ENCODE results near the gene C6orf58.

The C6orf58 gene

DNA sequence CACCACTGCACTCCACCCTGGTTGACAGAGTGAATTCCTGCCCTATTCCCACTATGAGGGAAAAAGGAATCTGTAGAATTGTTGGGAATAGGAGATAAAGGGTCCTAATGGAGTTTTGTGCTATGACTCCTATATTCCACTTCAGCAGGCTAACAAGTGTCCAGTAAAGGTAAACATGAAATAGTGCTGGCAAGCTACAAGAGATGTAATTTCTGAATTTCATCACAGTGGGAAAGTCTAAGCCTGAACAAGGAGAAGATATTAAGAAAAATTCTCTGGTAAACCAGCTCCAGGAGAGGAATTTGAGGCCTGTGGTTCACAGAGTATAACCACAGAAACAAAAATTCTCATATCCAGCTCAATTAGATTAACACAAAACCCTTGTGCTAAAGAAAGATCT, 10.3 kb upstream of the C6orf58 start:
- Histone ChIP-seq H3K27me3 (ENCODE audit: insufficient read depth, low read depth) (no peaks in the 10 kb centered on the region), H3K4me2 (no peak overlapping the region), H3K79me2 (ENCODE audit: insufficient read depth, low read depth) (no peaks in the 10 kb centered on the region), H4K20me1 (ENCODE audit: insufficient read depth) (no peaks in the 10 kb centered on the region), H3K36me3 (ENCODE audit: insufficient read depth) (no peaks in the 10 kb centered on the region), H3K4me3 (IDR thresholded peaks at IDR 0.05; ENCODE audit: insufficient read depth, low read depth, low read length) (no peak overlapping the region), H3K4me1 (ENCODE audit: low read depth, poor library complexity, severe bottlenecking) (peaks cover 12% of the 10 kb centered on the region), H3K27ac (no peak overlapping the region), H2AFZ (ENCODE audit: low read depth) (no peak overlapping the region), H3K9ac (no peak overlapping the region)
- TF ChIP-seq, protein P1, sequence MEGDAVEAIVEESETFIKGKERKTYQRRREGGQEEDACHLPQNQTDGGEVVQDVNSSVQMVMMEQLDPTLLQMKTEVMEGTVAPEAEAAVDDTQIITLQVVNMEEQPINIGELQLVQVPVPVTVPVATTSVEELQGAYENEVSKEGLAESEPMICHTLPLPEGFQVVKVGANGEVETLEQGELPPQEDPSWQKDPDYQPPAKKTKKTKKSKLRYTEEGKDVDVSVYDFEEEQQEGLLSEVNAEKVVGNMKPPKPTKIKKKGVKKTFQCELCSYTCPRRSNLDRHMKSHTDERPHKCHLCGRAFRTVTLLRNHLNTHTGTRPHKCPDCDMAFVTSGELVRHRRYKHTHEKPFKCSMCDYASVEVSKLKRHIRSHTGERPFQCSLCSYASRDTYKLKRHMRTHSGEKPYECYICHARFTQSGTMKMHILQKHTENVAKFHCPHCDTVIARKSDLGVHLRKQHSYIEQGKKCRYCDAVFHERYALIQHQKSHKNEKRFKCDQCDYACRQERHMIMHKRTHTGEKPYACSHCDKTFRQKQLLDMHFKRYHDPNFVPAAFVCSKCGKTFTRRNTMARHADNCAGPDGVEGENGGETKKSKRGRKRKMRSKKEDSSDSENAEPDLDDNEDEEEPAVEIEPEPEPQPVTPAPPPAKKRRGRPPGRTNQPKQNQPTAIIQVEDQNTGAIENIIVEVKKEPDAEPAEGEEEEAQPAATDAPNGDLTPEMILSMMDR (conservative IDR thresholded peaks at IDR 0.05; ENCODE audit: low read depth, low read length), result no peak

- no peak overlapping the region for H3K9ac ChIP-seq
- no peaks in the 10 kb centered on the region for H4K20me1 ChIP-seq (ENCODE audit: insufficient read depth)
- H3K4me1 ChIP-seq (ENCODE audit: low read depth, poor library complexity, severe bottlenecking), result peaks cover 12% of the 10 kb centered on the region
- H3K79me2 ChIP-seq (ENCODE audit: insufficient read depth, low read depth), result no peaks in the 10 kb centered on the region
- no peak overlapping the region for H2AFZ ChIP-seq (ENCODE audit: low read depth)
- no peaks in the 10 kb centered on the region for H3K36me3 ChIP-seq (ENCODE audit: insufficient read depth)
- no peak overlapping the region for H3K4me3 ChIP-seq (IDR thresholded peaks at IDR 0.05; ENCODE audit: insufficient read depth, low read depth, low read length)
- H3K27ac ChIP-seq, result no peak overlapping the region
- no peaks in the 10 kb centered on the region for H3K27me3 ChIP-seq (ENCODE audit: insufficient read depth, low read depth)
- H3K4me2 ChIP-seq, result no peak overlapping the region
- TF ChIP-seq, protein P1 (conservative IDR thresholded peaks at IDR 0.05; ENCODE audit: low read depth, low read length), result no peak
Observed at GRCh38 chr6:127567476-127567875, 9.5 kb upstream of the C6orf58 start.

DNA sequence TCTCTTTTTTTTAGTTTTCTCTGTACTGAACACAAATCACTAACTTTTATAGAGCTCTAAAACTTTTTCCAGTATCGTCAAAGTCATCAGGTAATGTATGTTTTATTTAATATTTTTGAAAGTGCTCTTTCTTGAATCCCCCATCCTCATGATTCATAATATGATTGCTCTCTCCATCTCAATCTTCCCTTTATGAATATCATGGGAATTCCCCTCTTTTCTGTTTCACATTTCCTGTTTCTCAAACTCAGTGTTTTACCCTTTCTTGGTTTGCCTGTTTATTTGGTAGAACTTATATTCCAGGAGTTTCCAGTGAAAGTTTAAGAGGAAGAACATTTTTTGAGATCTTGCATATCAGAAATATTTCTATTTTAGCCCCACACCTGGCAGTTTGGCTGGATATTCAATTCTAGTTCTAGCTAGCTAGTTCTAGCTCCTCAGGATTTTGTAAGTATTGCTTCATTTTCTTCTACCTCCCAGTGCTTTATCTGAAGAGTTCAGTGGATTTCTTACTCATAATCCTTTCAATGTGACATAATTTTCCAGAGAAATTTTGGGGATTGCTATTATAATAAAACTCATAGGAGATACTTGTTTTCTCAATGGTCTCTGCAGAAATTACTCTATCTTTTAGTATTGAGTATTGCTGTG, 6.1 kb upstream of the C6orf58 start:
- Histone ChIP-seq H3K79me2 (ENCODE audit: insufficient read depth, low read depth) (no peaks in the 10 kb centered on the region), H3K27ac (no peak overlapping the region), H3K4me1 (ENCODE audit: low read depth, poor library complexity, severe bottlenecking) (peaks cover 12% of the 10 kb centered on the region), H3K4me2 (peak overlapping the region; percentile 5; the same call in 1 of the 2 replicates), H4K20me1 (ENCODE audit: insufficient read depth) (no peaks in the 10 kb centered on the region), H2AFZ (ENCODE audit: low read depth) (no peak overlapping the region), H3K9ac (no peak overlapping the region), H3K4me3 (IDR thresholded peaks at IDR 0.05; ENCODE audit: insufficient read depth, low read depth, low read length) (no peak overlapping the region), H3K27me3 (ENCODE audit: insufficient read depth, low read depth) (no peaks in the 10 kb centered on the region), H3K36me3 (ENCODE audit: insufficient read depth) (no peaks in the 10 kb centered on the region)
- TF ChIP-seq, protein P1 (conservative IDR thresholded peaks at IDR 0.05; ENCODE audit: low read depth, low read length), result no peak

DNA sequence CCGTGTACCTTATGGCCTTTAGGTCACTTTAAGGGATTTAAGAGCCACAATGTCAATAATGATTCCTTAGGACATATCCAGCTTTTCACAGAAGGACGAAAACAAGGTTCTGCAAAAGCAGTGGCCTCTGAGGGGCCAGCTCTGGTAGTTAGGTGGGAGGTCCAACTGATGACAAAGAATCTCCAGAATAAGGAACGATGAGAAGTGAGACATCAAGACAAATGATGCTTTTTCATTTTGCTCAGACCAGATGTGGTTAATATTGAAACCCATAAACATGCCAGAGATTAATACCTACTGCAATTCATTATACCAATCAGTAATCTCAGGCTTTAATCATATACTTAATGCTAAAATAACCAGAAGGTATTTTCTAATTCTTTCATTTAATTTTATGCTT, 1.9 kb downstream of the C6orf58 start:
- Histone ChIP-seq H4K20me1 (ENCODE audit: insufficient read depth) (no peaks in the 10 kb centered on the region), H2AFZ (ENCODE audit: low read depth) (no peak overlapping the region)

More for the DNA sequence above, 1.9 kb downstream of the C6orf58 start:
- Histone ChIP-seq H3K36me3 (ENCODE audit: insufficient read depth) (no peaks in the 10 kb centered on the region), H3K27ac (no peak overlapping the region), H3K27me3 (ENCODE audit: insufficient read depth, low read depth) (no peaks in the 10 kb centered on the region), H3K4me2 (no peak overlapping the region), H3K4me3 (IDR thresholded peaks at IDR 0.05; ENCODE audit: insufficient read depth, low read depth, low read length) (no peak overlapping the region), H3K9ac (no peak overlapping the region), H3K4me1 (ENCODE audit: low read depth, poor library complexity, severe bottlenecking) (no peaks in the 10 kb centered on the region), H3K79me2 (ENCODE audit: insufficient read depth, low read depth) (no peaks in the 10 kb centered on the region)
- TF ChIP-seq, protein P1 (conservative IDR thresholded peaks at IDR 0.05; ENCODE audit: low read depth, low read length), result no peak

All from KMS-11 (cell line).